ENCODE data around the gene IMP3.

Gene IMP3

GRCh38 chr15:75620841-75621391 is 19.1 kb downstream of the IMP3 start:
- no peak for DNase-seq (ENCODE audit: low spot score)

- no peak for DNase-seq (ENCODE audit: low spot score)
These were observed 19.8 kb downstream of the IMP3 start for GRCh38 chr15:75620058-75620820.

- DNase-seq (ENCODE audit: low spot score), result no peak
These were observed 23.3 kb downstream of the IMP3 start for GRCh38 chr15:75616766-75617165.

GRCh38 chr15:75606711-75607699 is 33.0 kb downstream of the IMP3 start:
- DNase-seq (ENCODE audit: low spot score), result no peak

- DNase-seq (ENCODE audit: low spot score), result no peak
These were observed 34.0 kb downstream of the IMP3 start for GRCh38 chr15:75606026-75606425.

- DNase-seq (ENCODE audit: low spot score), result no peak
These were observed 40.6 kb downstream of the IMP3 start for GRCh38 chr15:75599401-75599800.

GRCh38 chr15:75598361-75598760 is 41.7 kb downstream of the IMP3 start:
- no peak for DNase-seq (ENCODE audit: low spot score)

GRCh38 chr15:75597667-75598341 is 42.2 kb downstream of the IMP3 start:
- DNase-seq (ENCODE audit: low spot score), result no peak

GRCh38 chr15:75596703-75597345 is 43.2 kb downstream of the IMP3 start:
- DNase-seq (ENCODE audit: low spot score), result no peak

- no peak for DNase-seq (ENCODE audit: low spot score)
These were observed 45.7 kb downstream of the IMP3 start for GRCh38 chr15:75594276-75594675.

- no peak for DNase-seq (ENCODE audit: low spot score)
These were observed 48.2 kb downstream of the IMP3 start for GRCh38 chr15:75591655-75592364.

- no peak for DNase-seq (ENCODE audit: low spot score)
These were observed 49.8 kb downstream of the IMP3 start for GRCh38 chr15:75590239-75590638.
